Hematopoietic multipotent progenitor cell treated with erythropoietin and hydrocortisone succinate and interleukin-3 and kit ligand, for 15 days (in vitro differentiated cells): ENCODE data around the gene IPO7.

ENCODE experiments used
- DNase-seq: peaks from one replicate; pipeline ENCODE4 v3.0.0-alpha.2; 2015; ENCODE audit warnings: low spot score

Gene IPO7

GRCh38 chr11:9494316-9494715, 109.9 kb downstream of the IPO7 start:
- no peak for DNase-seq

GRCh38 chr11:9495803-9496514, 111.5 kb downstream of the IPO7 start:
- no peak for DNase-seq
